ENCODE data around the gene DROSHA.

Gene DROSHA

DNA sequence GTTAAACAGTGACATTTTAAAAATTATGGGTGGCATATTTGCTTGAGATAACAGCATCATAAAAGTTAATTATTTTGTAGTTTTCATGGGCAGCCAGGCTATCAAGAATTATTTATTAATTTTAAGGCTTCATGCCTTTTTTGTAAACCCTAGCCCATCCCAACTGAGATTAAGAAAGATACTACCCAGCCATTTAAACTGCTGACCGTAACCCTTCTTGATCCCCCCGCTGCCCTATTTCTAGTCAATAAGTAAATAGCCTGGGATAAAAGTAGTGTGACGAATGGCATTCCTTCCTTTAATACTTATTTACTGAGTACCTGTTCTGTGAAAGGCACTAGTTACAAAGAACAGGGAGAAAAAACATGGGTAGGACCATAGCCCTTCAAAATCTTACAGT lies 88.3 kb downstream of the DROSHA start:
- no peak for TF ChIP-seq TAF1 (IDR thresholded peaks at IDR 0.05; ENCODE audit: borderline replicate concordance, insufficient read depth, low read length)
- TF ChIP-seq SIN3A (IDR thresholded peaks at IDR 0.05; ENCODE audit: borderline replicate concordance, insufficient read depth, low read length) = no peak
- no peak for TF ChIP-seq POLR2AphosphoS5 (IDR thresholded peaks at IDR 0.05; ENCODE audit: low read depth, low read length)
- TF ChIP-seq FOXP2 (optimal IDR thresholded peaks at IDR 0.05; ENCODE audit: borderline replicate concordance, extremely low read depth, extremely low read length, insufficient read depth) = no peak
- TF ChIP-seq, protein P1, sequence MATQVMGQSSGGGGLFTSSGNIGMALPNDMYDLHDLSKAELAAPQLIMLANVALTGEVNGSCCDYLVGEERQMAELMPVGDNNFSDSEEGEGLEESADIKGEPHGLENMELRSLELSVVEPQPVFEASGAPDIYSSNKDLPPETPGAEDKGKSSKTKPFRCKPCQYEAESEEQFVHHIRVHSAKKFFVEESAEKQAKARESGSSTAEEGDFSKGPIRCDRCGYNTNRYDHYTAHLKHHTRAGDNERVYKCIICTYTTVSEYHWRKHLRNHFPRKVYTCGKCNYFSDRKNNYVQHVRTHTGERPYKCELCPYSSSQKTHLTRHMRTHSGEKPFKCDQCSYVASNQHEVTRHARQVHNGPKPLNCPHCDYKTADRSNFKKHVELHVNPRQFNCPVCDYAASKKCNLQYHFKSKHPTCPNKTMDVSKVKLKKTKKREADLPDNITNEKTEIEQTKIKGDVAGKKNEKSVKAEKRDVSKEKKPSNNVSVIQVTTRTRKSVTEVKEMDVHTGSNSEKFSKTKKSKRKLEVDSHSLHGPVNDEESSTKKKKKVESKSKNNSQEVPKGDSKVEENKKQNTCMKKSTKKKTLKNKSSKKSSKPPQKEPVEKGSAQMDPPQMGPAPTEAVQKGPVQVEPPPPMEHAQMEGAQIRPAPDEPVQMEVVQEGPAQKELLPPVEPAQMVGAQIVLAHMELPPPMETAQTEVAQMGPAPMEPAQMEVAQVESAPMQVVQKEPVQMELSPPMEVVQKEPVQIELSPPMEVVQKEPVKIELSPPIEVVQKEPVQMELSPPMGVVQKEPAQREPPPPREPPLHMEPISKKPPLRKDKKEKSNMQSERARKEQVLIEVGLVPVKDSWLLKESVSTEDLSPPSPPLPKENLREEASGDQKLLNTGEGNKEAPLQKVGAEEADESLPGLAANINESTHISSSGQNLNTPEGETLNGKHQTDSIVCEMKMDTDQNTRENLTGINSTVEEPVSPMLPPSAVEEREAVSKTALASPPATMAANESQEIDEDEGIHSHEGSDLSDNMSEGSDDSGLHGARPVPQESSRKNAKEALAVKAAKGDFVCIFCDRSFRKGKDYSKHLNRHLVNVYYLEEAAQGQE (IDR thresholded peaks at IDR 0.05; ENCODE audit: insufficient read depth in 1 of 2, low read depth in 2 of 2, low read length in 2 of 2) = no peak

DNA sequence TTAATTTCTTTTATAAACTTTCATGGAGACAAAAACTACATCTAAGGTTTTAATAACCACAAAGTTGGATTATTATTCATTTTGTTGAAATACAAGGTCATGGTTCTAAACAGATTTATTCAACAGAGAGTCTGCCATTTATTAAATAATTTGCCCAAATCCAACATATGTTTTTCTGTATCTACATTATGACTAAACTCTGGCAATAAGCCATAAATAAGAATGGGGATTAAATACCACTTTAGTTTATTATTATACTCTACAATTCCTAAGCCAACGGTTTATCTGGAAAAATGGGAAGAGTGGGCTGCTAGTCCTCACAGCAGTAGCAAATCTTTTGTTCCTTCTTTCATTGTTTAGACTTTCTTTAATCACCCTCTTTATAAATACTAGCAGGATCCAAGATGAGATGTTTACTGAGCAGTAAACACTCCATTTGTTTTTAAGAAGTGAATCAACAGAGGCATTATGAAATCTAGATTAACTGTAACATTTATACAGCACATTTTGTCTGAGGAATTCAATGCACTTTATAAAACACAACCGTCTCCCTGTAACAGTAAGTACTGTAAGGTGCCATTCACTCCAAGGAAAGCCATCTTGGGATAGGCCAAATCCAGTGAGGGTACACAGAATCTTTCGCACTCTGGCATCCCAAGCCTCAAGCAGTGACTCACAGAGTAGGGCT lies 89.7 kb downstream of the DROSHA start:
- TF ChIP-seq SIN3A (IDR thresholded peaks at IDR 0.05; ENCODE audit: borderline replicate concordance, insufficient read depth, low read length) = no peak
- TF ChIP-seq TAF1 (IDR thresholded peaks at IDR 0.05; ENCODE audit: borderline replicate concordance, insufficient read depth, low read length) = no peak
- TF ChIP-seq FOXP2 (optimal IDR thresholded peaks at IDR 0.05; ENCODE audit: borderline replicate concordance, extremely low read depth, extremely low read length, insufficient read depth) = no peak
- TF ChIP-seq, protein P1 (IDR thresholded peaks at IDR 0.05; ENCODE audit: insufficient read depth in 1 of 2, low read depth in 2 of 2, low read length in 2 of 2) = no peak
- TF ChIP-seq POLR2AphosphoS5 (IDR thresholded peaks at IDR 0.05; ENCODE audit: low read depth, low read length) = no peak

DNA sequence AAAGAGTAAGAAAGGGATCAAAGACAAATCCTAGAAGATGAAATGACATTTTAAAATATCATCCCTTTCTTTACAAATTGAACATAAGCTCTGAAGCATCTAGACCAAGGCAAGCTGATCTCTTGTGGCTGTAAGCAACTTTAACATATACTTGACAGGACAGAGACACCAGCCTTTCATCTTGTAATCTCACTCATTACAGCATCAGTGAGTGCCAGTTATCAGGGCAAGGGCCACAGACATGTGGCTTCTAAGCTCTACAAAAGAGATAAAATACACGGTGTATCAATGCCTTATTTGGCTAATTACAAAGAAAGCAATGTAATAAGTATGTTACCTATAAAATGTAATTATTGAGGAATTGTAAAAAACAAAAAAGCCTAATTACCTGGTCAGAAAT lies 95.0 kb downstream of the DROSHA start:
- no peak for TF ChIP-seq TAF1 (IDR thresholded peaks at IDR 0.05; ENCODE audit: borderline replicate concordance, insufficient read depth, low read length)
- no peak for TF ChIP-seq FOXP2 (optimal IDR thresholded peaks at IDR 0.05; ENCODE audit: borderline replicate concordance, extremely low read depth, extremely low read length, insufficient read depth)
- TF ChIP-seq SIN3A (IDR thresholded peaks at IDR 0.05; ENCODE audit: borderline replicate concordance, insufficient read depth, low read length) = no peak
- no peak for TF ChIP-seq POLR2AphosphoS5 (IDR thresholded peaks at IDR 0.05; ENCODE audit: low read depth, low read length)
- TF ChIP-seq, protein P1 (IDR thresholded peaks at IDR 0.05; ENCODE audit: insufficient read depth in 1 of 2, low read depth in 2 of 2, low read length in 2 of 2) = no peak

DNA sequence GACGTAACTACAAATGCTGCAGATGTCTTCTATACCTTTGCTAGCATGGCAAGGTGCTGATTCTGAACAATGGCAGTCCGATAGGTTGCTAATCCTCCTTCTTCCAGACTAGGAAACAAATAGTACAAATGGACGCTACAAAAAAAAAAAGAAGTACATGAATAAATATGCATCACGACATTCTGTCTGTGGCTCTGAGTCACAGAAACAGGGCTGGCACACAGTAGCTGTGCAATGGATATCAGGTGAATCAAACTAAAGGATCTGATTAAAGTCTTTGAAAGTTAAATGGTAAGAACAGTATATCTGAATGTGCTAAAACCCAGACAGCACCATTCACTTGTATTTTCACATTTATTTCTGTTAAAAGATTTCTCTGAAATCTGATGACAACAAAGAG lies 96.2 kb downstream of the DROSHA start:
- TF ChIP-seq SIN3A (IDR thresholded peaks at IDR 0.05; ENCODE audit: borderline replicate concordance, insufficient read depth, low read length) (no peak), FOXP2 (optimal IDR thresholded peaks at IDR 0.05; ENCODE audit: borderline replicate concordance, extremely low read depth, extremely low read length, insufficient read depth) (no peak), POLR2AphosphoS5 (IDR thresholded peaks at IDR 0.05; ENCODE audit: low read depth, low read length) (no peak)
- TF ChIP-seq, protein P1 (IDR thresholded peaks at IDR 0.05; ENCODE audit: insufficient read depth in 1 of 2, low read depth in 2 of 2, low read length in 2 of 2) = no peak
